Measurements from ENCODE around the gene RILPL2.

GRCh38 chr12:123471374-123472068 lies 35.0 kb upstream of the RILPL2 start:
- TF ChIP-seq CTCF (IDR thresholded peaks at IDR 0.05; ENCODE audit: poor library complexity) (no peak), EZH2phosphoT487 (IDR thresholded peaks at IDR 0.05; ENCODE audit: low read depth, severe bottlenecking, unreplicated experiment) (no peak)
